Stimulated activated CD8-positive, alpha-beta memory T cell treated with anti-CD3 and anti-CD28 coated beads, Interleukin-15, amount 100 ng/mL, for 48 hours (primary cell): ENCODE data around the gene C14orf132.

Source experiments
- DNase-seq, 2 donors: peaks; one replicate each; pipeline ENCODE4 v3.0.0-alpha.2; 2020; ENCODE audit warnings: low read depth in 2 of 2

The C14orf132 gene

DNA sequence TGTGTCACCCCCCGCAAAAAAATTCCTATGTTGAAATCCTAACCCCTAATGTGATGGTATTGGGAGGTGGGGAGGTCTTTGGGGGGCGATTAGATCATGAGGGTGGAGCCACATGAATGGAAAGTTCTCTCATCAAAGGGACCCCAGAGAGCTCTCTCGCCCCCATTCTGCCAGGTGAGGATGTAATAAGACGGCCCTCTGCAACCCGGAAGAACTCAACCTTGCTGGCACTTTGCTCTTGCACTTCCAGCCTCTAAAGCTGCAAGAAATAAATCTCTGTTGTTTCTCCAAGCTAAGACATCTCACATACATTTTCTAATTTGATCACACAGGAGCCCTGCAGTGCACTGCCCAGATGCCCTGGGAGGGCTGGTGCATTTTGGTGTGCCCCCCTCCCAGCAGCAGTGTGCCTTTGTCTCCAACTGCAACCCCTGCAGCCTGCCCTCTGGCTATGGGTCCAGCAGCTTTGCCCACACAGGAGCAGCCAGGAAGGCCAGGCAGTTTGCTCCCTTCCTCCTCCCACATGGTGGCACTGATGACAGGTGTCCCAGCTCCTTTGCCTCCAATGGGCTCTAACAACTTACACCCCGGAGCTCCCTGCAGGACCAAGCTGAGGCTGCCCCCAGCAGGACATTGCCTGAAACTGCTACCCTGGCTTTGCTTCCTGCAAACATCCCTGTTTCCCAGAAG, 59.3 kb downstream of the C14orf132 start:
- no peak for DNase-seq

DNA sequence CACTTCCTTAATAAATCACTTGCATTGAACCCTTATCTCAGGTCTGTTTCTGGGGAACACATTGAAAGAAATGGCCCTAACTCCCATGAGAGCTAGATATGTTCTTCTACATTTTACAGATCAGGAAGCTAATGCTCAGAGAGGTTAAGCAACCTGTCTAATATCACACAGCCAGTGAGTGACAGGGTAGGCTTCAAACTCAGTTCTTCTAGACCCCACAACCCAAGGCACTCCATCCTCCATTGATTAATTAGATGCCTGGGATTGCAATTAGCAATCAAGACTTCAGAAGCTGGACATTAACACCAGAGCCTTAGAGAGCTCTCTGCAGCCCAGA, 59.8 kb downstream of the C14orf132 start:
- DNase-seq = no peak

DNA sequence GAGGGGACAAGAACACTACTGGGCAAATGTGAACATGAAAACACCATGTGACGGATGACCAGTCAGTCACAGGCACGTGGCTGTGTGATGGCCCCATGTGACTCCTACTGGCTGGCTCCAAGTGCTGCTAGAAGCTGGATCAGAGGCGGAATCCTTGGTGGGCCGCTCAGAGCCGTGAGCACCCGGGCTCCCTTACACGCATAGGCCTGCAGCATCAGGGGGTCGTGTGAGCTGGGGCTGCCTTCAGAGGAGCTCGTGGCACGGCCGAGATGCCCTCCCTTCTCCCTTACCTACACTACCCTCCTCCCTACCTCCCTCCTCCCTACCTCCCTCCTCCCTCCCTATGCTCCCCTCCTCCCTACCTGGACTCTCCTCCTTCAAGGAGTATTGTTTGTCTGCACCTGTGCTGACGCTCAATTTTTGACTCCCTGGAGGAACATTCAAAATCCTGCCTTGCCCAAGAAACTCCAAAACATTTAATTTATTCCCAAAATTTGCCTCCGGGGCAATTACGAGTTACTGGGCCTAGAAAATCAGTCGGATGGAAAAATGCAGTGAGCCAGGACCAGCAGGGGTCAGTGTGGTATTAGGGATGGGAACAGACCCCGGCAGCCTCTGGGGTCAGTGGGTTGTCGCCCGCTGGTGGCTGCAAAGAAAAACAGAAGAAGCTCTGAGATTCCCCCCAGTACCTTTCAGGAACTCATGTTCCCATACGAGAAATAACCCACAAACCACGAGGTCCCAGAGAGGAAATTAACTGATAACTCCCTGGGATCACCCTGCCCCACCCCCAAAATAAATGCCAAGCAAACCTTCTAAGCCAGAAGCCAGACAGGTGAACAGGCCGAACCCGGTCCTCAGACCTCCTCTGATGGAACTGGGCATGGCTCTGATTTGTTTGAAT, 61.3 kb downstream of the C14orf132 start:
- peak; percentile 21 to 28 for DNase-seq

DNA sequence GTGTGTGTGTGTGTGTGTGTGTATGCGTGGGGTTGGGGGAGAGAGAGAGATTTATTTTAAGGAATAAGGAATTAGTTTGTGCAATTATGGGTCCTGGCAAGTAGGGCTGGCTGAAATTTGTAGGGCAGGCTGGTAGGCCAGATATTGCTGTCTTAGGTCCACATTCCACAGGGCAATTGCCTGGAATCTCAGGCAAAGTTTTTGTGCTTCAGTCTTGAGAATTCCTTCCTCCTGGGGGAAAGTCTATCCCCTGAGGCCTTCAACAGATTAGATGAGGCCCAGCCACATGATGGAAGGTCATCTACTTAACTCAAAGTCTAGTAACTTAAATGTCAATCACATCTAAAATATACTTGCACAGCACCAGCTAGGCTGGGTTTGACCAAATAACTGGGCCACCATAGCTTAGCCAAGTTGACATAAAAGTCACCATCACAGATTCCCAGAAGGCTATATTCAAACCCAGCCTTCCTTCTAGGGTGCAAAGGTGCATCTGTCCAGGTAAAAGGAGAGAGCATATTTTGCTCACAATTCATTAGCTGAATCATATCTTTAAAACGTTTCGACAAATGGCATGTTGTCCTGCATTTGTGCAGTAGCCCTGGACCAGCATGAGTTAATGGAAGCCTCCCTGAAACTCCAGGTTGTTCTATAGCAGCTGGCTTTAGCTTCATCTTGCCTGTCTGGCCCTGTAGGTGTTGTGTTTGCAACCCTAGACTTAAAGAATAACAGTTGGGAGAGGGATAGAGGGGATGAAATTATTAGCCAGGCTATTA, 63.1 kb downstream of the C14orf132 start:
- no peak for DNase-seq

DNA sequence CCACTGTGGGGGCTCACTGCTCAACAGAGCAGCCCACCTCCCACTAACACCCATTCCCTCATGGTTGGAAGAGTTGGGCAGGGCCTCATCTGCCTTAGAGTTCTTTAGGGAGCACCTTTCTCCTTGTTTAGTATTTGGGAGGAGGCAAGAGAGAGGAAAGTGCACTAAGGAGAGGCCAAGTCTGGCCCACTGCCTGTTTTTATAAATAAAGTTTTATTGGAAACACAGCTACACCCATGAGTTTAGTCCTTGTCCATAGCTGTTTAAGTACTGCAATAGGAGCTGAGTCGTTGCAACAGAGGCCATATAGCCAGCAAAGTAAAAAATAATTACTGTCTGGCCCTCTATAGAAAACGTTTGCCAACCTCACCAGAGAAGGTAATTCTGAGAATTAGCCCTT, 63.9 kb downstream of the C14orf132 start:
- no peak for DNase-seq

DNA sequence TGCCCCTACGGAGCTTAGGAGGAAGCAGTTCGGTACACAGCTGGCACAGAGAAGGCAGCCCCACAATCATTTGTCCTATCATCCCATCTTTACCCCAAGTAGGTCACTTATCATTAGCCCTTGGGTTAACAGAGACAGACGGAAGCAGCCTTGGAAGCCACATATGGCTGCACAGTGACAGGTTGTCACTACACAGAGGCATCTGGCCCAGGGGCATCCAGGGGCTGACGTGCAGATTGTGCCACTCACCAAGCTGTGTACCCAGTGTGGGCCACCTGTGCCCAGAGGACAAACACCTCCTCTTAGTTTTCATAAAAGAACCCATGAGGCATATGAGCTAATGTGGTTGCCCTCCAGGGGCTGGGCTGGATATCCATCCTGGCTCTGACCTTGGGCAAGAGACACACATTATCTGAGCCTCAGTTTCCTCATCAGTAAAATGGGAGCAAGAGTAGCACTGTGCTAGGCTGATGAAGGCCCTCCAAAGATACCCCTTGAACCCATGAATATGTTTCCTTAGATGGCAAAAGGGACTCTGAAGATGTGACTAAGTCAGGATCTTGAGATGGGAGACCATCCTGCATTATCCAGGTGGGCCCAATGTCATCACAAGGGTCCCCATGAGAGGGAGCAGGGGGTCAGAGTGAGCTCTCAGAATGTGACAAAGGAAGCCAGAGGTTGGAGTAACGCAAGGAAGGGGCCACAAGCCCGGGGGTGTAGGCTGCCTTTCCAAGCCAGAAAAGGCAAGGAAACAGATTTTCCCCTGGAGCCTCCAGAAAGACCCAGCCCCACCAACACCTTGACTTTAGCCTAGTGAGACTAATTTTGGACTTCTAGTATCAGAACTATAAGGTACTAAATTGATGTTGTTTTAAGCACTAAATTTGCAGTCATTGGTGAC, 64.6 kb downstream of the C14orf132 start:
- DNase-seq = no peak

DNA sequence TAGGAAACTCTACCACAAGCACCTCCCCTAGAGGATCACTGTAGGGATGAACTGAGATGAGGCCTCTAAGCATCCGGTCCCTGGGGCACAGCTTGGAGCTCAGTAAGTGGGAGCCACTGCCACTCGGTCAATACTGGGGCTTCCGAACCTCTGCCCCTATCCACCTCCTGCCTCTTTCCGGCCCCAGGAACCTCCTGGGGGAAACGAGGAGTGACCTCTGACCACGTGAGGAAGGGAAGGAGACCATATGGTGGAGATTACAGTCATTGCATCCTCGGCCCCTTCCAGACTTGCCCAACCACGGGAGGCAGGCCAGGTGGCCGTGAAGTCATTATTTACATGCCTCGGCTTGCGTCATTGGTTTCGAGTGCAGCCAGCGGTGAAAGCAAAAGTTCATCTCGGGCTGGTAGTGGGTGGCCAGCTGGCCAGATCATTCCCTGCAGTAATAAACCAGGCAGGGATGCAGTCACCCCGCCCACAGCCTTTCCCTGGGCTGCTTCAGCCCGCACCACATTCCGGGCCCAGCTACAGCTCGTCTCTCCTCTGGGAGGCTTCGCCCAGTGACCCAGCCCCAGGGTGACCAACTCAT, 65.4 kb downstream of the C14orf132 start:
- no peak for DNase-seq

DNA sequence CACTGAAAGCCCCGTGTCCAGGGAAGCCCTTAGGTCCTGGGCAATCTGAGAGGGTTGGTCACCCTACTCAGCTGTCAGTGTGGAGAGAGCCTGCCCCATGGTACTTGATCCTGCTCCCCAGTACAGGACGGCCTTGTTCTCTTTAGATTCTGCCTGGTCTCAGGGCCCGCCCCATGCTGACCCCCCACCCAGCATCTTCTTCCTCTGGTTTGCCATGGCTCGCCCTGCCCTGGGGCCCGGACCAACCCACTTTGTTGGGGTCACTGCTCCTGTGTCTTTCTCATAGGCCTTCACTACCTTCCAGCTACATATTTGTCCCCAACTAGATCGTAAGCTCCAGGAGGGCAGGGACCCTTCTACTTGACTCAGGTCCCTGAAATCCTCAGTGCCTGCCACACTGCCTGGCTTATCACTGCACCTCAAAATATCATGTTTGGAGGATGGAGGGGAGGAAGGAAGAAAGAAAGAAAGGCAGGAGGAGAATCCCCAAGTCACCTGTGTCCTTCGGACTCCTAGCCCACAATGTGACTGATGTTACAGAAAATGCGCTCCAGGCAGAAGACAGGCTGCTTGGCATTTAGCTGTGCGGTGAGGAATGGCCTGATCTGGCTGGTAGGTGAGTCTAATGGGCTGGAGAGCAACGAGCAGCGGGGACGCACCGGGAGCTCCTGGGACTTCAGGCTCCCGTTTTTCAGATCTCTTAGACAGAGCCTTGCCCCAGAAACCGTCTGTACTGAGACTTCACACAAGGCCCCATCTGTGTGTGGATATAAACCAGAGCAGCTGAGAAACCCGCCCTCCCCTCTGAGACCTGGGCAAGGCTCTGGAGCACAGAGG, 66.1 kb downstream of the C14orf132 start:
- no peak for DNase-seq

DNA sequence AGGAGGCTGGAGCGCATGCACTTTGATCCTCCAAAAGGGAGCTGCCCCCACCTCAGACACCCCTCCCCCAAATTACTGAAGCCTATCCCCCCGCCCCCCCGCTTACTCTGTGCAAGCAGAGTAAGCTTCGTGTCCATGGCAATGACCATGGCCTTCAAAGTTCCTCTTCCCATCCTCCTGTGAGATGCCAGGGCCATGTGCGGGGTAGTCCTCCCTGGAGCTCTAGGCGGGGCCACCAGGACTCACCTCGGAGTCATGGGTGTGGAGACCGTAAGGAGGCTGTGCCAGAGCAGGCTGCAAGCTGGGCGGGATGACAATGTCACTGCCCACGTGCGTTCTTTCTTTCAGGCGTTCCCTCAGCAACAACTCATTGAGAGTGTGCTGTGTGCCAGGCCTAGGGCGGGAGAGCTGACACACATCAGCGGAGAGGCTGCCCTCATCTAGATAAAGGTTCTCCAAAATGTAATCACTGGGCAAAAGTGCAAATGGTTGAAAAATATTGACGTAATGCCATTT, 66.8 kb downstream of the C14orf132 start:
- DNase-seq = no peak

DNA sequence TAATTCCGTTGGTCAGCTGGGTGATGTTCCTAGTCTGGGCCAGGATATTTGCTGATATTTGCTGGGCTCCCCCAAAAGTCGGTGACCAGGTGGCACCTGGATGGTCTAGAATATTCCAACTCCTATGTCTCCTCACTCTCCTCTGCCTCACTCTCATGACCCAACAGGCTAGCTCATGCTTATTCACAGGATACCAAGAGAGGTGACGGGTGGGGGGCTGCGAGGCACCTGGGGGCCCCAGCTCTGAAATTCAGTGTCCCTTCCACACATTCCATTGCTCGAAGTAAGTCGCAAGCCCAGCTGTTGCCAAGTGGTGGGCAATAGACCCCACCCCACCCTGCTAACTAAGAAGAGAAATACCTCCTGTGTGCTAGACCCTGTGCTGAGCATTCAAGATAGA, 67.7 kb downstream of the C14orf132 start:
- DNase-seq = no peak

DNA sequence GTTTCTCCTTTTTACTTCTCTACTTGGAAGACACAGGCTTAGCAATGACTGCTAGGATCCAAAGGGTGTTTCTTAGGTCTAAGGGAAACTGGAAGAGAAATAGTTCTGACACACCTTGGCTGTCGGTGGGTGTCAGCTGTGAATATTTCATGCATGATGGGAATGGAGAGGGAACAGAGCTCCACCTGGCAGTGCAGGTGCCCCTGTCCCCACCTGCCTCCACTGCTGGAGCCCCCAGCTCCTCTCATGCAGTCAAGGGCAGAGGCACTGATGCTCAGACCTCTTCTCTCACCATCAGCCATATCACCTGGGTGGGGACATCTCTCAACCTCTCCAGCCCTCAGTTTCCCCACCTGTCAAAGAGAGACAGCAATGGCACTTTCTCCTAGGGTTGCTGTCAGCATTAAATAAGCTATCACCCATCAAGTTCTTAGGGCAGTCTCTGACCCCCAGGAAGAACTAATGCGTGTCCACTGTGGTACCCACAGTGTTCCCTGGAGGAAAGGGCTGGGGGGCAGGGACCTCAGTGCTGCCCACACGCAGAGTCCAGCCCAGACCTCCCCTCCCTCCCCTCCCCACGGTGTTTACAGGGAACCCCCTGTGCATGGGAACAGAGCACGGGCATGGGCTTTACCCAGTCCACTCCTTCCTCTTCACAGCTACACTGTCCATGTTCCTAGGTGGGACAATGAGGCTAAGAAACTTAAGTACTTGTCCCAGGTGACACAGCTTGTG, 69.1 kb downstream of the C14orf132 start:
- no peak for DNase-seq

DNA sequence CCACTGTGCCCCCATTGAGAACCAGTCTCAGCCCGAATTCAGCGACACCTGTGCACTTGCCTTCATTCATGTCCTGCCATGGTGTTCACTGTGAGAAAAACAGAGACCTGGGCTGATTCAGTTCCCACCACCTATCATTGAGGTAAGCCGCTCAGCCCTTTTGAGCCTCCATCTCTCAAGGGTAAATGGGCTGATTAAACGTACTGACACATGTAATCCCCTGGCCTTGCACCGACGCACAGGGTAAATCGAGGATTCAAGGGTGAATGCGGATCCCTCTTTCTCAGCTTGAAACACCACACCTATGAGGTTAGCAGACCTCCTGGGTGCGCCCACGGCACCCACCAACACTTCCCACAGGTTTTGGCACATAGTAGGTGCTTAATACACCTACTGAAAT, 69.7 kb downstream of the C14orf132 start:
- DNase-seq = no peak

DNA sequence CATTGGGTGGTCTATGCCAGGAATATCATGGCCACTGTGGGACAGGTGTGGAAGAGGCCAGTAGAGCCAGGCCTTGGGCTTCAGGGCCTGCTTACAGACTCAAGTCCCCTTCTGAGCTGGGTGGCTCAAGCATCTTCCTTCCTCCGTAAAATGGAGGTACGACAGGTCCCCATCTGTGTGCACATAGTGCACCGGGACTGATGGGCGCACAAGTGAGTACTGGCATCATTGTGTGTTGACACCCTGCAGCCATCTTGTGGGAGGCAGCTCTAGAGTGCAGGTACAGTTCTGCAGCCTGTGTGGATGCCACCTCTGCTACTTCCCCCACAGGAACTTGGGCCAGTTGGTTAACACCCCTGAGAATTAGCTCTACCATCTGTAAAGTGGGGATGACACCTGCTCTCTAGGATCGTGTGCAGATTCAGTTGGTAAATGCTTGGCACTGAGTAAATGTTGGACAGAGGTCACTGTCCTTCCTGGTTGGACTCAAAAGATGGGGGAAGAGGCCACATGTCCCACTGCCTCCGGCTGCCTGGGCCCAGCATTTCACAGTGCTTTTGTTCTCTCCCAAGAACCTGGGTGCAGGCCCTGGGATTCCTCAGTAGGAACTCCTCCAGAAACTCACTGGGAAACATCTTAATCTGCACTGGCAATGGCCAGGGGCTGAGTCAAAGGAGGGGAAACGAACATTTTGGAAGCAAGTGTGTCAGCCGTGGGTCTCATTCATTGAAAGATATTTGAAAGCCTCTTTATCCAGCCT, 70.6 kb downstream of the C14orf132 start:
- DNase-seq = no peak

DNA sequence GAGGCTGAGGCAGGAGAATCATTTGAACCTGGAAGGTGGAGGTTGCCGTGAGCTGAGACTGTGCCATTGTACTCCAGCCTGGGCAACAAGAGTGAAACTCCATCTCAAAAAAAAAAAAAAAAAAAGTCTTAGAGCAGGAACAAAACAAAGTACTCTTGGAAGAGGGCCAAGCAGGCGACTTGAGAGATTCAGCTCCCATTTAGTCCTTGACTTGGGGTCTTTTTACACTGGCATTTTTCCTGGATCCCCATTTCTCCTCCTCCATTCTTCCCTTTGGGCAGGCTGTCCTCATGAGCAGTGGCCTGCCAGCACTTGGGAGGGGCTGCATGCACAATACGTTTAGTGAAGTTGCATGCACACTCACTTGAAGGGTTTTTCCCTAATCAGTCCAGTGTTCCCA, 72.9 kb downstream of the C14orf132 start:
- DNase-seq = no peak

DNA sequence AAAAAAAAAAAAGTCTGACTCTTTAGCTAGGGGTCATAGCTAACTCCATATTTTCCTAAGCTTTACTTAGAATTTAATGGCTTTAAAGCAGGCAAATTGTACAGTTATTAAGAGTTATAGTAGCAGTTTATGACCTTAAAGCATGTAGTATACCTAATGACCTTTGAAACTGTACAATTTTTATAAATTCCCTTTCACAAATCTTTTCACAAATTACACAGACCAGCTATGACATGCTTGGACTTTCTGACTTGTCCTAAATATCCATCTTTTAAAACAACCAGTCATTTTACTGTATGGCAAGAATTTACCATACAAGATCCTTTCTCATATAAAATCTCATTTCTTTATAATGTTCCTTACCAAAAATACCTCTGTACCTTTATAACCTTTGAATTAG, 74.8 kb downstream of the C14orf132 start:
- no peak for DNase-seq

DNA sequence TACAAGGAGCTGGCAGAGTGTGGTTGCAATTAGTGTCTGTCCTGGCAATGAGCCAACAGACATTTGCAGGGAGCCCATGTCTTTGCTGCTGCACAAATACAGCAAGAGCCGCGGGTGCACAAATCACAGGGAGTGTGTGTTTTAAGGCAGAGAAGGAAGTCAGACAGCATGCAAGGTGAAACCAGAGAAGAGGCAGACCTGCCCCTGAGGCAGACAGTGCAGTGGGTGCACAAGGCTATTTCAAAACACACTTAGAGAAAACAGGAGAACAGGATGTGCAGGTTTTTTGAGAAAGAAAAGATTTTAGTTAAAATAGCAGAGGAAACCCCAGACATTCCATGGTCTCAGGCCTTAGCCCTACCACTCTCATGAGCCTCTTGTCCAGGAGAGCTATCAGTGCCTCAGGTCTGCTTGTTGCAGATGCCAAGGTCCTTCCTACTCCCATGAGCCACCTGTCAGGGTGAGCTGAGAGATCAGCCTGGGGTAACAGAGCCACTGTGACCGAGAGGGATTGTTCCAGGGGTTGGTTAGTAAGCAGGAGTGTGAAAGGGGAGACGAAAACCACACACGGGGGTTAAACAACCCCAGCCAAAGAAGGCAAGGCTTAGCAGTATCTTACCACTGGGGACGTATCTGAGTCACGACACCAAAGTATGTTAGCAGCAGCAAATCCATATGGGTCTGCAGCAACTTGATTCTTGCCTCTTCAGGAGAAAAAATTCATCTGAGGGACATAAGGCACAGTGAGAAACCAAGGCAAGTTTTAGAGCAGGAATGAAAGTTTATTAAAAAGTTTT, 78.1 kb downstream of the C14orf132 start:
- no peak for DNase-seq

DNA sequence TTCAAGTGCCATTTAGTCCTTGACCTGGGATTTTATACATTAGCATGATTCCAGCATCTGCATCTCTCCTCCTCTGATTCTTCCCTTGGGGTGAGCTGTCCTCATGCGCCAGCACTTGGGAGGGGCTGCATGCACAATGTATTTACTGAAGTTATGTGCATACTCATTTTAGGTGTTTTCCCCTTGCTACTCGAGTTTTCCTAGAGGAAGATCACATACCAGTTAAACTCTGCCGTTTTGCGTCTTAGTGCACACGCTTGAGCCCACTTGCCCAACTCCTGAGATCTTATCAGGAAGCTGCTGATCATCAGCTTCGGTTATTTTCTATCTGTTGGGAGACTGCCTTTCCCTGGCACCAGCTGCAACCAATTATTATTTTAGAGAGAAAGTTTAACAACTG, 78.8 kb downstream of the C14orf132 start:
- DNase-seq = no peak

DNA sequence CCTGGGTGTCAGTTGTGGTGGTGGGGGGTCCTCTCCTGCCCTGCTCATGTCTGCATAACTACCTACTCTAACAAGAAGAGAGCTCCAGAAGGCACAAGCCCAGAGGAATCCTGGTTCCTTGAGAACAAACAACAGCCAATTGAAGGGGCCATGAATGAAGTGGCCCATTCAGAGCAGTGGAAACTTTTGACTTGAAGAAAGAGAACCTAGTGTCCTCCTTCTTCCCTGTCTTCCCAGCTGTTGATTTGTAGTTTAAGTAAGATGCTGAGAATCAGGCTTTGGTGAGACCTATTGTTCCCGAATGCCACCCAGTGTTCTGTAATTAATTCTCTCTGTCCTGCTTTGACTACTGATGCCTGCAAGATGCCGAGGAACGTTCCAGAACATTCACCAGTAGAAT, 79.2 kb downstream of the C14orf132 start:
- no peak for DNase-seq
